ENCODE measurements around the gene TBC1D16. TPM values are rescaled to one million over a fixed set of nuclear protein-coding genes. Genes with fewer than 3 reads are reported as not detected.

Gene TBC1D16
- total RNA-seq, 1 donor, result 37.8 TPM

GRCh38 chr17:79984045-79984840 is 51.4 kb downstream of the TBC1D16 start:
- no peak overlapping the region for H3K4me3 ChIP-seq (ENCODE audit: low read depth, low read length)
- no peak for TF ChIP-seq CTCF (IDR thresholded peaks at IDR 0.05; ENCODE audit: insufficient read depth, low read length)
- DNase-seq (ENCODE audit: low read depth), result no peak

- H3K4me3 ChIP-seq (ENCODE audit: low read depth, low read length), result no peak overlapping the region
- no peak for DNase-seq (ENCODE audit: low read depth)
- no peak for TF ChIP-seq CTCF (IDR thresholded peaks at IDR 0.05; ENCODE audit: insufficient read depth, low read length)
Measured at GRCh38 chr17:79983456-79983855, 52.2 kb downstream of the TBC1D16 start.

- TF ChIP-seq CTCF (IDR thresholded peaks at IDR 0.05; ENCODE audit: insufficient read depth, low read length), result no peak
- no peak overlapping the region for H3K4me3 ChIP-seq (ENCODE audit: low read depth, low read length)
- DNase-seq (ENCODE audit: low read depth), result no peak
Measured at GRCh38 chr17:79982986-79983385, 52.7 kb downstream of the TBC1D16 start.

- no peak overlapping the region for H3K4me3 ChIP-seq (ENCODE audit: low read depth, low read length)
- TF ChIP-seq CTCF (IDR thresholded peaks at IDR 0.05; ENCODE audit: insufficient read depth, low read length), result no peak
- no peak for DNase-seq (ENCODE audit: low read depth)
Measured at GRCh38 chr17:79981661-79982101, 54.0 kb downstream of the TBC1D16 start.

- H3K4me3 ChIP-seq (ENCODE audit: low read depth, low read length), result no peak overlapping the region
- DNase-seq (ENCODE audit: low read depth), result no peak
- no peak for TF ChIP-seq CTCF (IDR thresholded peaks at IDR 0.05; ENCODE audit: insufficient read depth, low read length)
Measured at GRCh38 chr17:79981090-79981489, 54.6 kb downstream of the TBC1D16 start.

- TF ChIP-seq CTCF (IDR thresholded peaks at IDR 0.05; ENCODE audit: insufficient read depth, low read length), result no peak
- DNase-seq (ENCODE audit: low read depth), result no peak
Measured at GRCh38 chr17:79980246-79981043, 55.2 kb downstream of the TBC1D16 start.

More at GRCh38 chr17:79980246-79981043, 55.2 kb downstream of the TBC1D16 start:
- H3K4me3 ChIP-seq (ENCODE audit: low read depth, low read length), result no peak overlapping the region

Data from fibroblast of the aortic adventitia (primary cell).